Ishikawa (cell line): Measurements from ENCODE around the gene RBM20.

Experiments
- CEBPB ChIP-seq: IDR thresholded peaks from 2 replicates; pipeline ENCODE4 v1.6.1; 2012
- CREB1 ChIP-seq: IDR thresholded peaks from 2 replicates; pipeline ENCODE4 v1.6.1; 2012; ENCODE audit warnings: low read depth
- EGR1 ChIP-seq: IDR thresholded peaks from 2 replicates; pipeline ENCODE4 v1.6.1; 2012
- EP300 ChIP-seq: IDR thresholded peaks from 2 replicates; pipeline ENCODE4 v1.6.1; 2012; ENCODE audit warnings: borderline replicate concordance
- FOXM1 ChIP-seq: IDR thresholded peaks from 2 replicates; pipeline ENCODE4 v1.6.1; 2012; ENCODE audit warnings: low read depth, borderline replicate concordance
- NFIC ChIP-seq: IDR thresholded peaks from 2 replicates; pipeline ENCODE4 v1.6.1; 2012
- RAD21 ChIP-seq: IDR thresholded peaks from 2 replicates; pipeline ENCODE4 v1.6.1; 2012; ENCODE audit warnings: low read depth
- TAF1 ChIP-seq: IDR thresholded peaks from 2 replicates; pipeline ENCODE4 v1.6.1; 2012; ENCODE audit warnings: low read depth, mild to moderate bottlenecking
- TCF12 ChIP-seq: IDR thresholded peaks from 2 replicates; pipeline ENCODE4 v1.6.1; 2012; ENCODE audit warnings: low read depth
- TEAD4 ChIP-seq: IDR thresholded peaks from 2 replicates; pipeline ENCODE4 v1.6.1; 2012
- YY1 ChIP-seq: IDR thresholded peaks from 2 replicates; pipeline ENCODE4 v1.6.1; 2012; ENCODE audit warnings: low read depth
- ZBTB7A ChIP-seq: IDR thresholded peaks from 2 replicates; pipeline ENCODE4 v1.6.1; 2012; ENCODE audit warnings: low read depth
- TF ChIP-seq, protein P1 (sequence below): IDR thresholded peaks from 2 replicates; pipeline ENCODE4 v1.6.1; 2012
- TF ChIP-seq, protein P2 (sequence below): IDR thresholded peaks from 2 replicates; pipeline ENCODE4 v1.6.1; 2012
- TF ChIP-seq, protein P3 (sequence below): IDR thresholded peaks from 2 replicates; pipeline ENCODE4 v1.6.1; 2012; ENCODE audit warnings: low read depth, mild to moderate bottlenecking

Gene RBM20

DNA sequence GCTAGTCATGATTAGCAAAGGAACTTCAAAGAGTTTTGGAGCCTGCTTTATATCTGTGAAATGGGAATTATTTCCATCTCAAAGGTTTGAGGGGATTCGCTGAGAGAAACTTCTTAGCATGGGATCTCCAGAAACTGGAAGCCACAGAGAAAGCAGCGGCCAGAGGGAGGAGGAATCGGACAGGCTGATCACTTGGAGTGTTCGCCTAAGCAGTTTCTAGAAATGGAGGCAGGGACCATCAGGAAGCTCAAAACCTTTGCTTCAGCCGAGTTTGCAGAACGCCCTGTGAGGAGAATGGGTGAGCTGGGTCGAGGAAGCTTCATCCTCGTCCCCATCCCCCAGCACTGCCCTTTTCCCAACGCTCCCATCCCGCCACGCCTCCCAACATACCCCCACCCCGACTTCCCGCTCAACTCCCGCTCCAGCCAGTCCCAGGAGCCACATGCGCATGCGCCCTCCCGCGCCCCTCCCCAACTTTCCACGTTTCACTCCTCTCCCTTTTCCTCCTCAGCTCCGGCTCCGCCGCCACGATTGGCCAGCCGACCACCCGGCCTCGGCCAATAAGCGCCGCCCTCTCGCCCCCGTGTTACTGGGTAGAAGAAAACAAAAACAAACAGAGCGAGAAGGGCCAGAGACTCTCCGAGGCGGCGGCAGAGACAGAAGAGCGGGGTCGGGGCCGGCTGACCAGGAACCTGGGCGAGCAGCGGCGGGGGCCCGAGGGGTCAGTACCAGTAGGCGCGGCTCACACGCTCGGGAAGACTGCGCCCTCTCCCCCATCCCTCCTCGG, 227.4 kb downstream of the RBM20 start, which contains the start of gene PDCD4:
Gene PDCD4, plus strand, starts transcription at position 631 of the 787 bp plus-strand sequence. CDS start 4,100 bp downstream, outside the sequence.
- TF ChIP-seq, protein P1, sequence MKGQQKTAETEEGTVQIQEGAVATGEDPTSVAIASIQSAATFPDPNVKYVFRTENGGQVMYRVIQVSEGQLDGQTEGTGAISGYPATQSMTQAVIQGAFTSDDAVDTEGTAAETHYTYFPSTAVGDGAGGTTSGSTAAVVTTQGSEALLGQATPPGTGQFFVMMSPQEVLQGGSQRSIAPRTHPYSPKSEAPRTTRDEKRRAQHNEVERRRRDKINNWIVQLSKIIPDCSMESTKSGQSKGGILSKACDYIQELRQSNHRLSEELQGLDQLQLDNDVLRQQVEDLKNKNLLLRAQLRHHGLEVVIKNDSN: peak; percentile 66
- 0 out of 2 replicates have a peak, but pooled peaks have one; percentile 5 for TF ChIP-seq NFIC
- no peak for TF ChIP-seq TEAD4
- peak; percentile 55; the same call in 1 of the 2 replicates for TF ChIP-seq EP300
- TF ChIP-seq, protein P2, sequence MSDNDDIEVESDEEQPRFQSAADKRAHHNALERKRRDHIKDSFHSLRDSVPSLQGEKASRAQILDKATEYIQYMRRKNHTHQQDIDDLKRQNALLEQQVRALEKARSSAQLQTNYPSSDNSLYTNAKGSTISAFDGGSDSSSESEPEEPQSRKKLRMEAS: peak; percentile 90
- TF ChIP-seq, protein P3, sequence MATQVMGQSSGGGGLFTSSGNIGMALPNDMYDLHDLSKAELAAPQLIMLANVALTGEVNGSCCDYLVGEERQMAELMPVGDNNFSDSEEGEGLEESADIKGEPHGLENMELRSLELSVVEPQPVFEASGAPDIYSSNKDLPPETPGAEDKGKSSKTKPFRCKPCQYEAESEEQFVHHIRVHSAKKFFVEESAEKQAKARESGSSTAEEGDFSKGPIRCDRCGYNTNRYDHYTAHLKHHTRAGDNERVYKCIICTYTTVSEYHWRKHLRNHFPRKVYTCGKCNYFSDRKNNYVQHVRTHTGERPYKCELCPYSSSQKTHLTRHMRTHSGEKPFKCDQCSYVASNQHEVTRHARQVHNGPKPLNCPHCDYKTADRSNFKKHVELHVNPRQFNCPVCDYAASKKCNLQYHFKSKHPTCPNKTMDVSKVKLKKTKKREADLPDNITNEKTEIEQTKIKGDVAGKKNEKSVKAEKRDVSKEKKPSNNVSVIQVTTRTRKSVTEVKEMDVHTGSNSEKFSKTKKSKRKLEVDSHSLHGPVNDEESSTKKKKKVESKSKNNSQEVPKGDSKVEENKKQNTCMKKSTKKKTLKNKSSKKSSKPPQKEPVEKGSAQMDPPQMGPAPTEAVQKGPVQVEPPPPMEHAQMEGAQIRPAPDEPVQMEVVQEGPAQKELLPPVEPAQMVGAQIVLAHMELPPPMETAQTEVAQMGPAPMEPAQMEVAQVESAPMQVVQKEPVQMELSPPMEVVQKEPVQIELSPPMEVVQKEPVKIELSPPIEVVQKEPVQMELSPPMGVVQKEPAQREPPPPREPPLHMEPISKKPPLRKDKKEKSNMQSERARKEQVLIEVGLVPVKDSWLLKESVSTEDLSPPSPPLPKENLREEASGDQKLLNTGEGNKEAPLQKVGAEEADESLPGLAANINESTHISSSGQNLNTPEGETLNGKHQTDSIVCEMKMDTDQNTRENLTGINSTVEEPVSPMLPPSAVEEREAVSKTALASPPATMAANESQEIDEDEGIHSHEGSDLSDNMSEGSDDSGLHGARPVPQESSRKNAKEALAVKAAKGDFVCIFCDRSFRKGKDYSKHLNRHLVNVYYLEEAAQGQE: no peak
- no peak for TF ChIP-seq CEBPB
- peak; percentile 55; the same call in 1 of the 2 replicates for TF ChIP-seq TAF1
- TF ChIP-seq EGR1: peak; percentile 64
- TF ChIP-seq ZBTB7A: 0 out of 2 replicates have a peak, but pooled peaks have one; percentile 16
- TF ChIP-seq CREB1: no peak
- TF ChIP-seq TCF12: peak; percentile 44
- peak; percentile 44; the same call in 1 of the 2 replicates for TF ChIP-seq FOXM1
- TF ChIP-seq YY1: peak; percentile 52; the same call in 1 of the 2 replicates

DNA sequence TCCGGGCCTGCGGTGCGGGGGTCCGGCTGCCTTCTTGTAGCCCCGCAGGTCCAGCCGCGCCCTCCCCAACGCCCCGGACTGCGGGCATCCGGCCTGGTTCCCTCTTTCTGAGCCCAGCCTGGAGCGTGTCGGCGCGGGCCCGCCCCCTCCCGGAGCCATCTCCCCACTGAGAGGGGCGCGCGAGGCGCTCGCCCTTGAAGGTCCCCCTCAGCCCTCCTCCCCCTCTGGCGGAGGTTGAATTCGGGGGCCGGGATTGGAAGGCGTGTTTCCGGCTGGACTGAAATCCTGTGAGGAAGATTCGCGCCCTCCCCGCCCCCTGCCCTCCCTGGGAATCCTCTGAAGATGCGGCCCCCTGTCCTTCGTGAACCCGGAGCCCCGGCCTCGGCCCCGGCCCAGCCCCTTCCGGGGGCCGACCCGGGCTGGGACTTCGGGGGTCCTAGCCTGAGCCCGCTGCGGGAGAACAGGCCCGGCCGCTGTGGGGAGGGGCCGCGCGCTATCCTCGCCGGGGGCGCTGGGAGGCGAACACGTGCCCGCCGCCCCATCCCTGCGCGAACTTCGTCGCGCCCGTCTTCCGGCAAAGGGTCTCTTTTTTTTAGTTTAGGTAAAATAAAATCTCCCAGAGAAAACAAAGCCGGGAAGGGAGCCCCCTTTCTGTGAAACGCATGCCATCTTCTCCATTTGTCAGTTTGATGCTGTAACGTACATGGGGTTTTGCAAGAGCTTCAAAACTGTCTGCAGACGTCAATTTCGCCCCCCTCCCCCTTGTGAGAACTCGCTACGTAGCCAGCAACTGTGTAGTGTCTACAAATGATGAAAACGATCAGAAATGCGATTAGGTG, 228.2 kb downstream of the RBM20 start:
- TF ChIP-seq, protein P1: peak; percentile 73
- TF ChIP-seq TCF12: peak; percentile 24; the same call in 1 of the 2 replicates
- TF ChIP-seq TAF1: 0 out of 2 replicates have a peak, but pooled peaks have one; percentile 28
- TF ChIP-seq, protein P2: peak; percentile 93
- TF ChIP-seq ZBTB7A: peak; percentile 96; the same call in 1 of the 2 replicates
- peak; percentile 73 for TF ChIP-seq CEBPB
- TF ChIP-seq RAD21: no peak
- TF ChIP-seq EGR1: no peak

DNA sequence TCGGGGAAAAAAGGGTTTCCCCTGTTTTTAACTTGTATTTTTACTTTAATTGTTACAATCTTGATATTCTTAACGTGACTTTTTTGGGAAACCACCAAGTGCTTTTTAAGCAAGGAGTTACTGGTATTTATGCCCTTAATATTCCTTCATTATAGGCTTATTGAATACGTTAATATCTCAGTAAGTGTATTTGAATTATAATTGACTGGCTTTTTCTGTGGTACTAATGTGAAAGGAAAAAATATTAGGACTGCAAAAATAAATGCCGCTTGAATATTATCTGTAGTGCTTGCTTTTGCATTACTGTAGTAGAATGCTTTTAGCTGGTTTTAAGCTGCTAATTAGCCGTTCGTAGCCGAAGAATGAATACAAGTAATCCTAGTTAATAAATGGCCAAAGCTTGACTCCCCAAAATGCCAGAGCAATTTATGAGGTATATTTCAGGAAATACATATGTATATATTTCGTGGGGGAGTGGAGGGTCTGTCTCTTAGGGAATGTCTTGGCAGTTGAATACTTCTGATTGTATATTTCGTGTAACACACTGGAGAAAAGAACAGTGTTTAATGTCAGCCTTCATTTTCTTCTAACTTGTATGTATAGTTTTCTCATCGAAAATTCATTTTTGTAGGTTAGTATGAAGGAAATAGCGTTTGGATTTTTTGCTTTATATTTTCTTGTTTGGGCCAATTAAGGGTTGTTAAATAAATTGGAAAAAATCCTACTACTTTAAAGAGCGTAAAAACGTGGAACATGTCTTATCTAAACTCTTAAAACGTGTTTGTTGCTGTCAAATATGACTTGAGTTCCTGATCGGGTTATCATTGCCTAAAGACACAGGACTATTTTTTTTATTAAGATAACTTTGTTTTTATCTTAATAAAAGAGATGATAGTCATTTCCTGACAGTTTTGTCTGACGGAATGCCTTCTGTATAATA, 229.1 kb downstream of the RBM20 start:
- TF ChIP-seq NFIC: no peak
- TF ChIP-seq, protein P1: no peak
- TF ChIP-seq TCF12: no peak
- no peak for TF ChIP-seq CREB1
- TF ChIP-seq CEBPB: no peak
- no peak for TF ChIP-seq EP300
- no peak for TF ChIP-seq EGR1
- TF ChIP-seq, protein P2: no peak

DNA sequence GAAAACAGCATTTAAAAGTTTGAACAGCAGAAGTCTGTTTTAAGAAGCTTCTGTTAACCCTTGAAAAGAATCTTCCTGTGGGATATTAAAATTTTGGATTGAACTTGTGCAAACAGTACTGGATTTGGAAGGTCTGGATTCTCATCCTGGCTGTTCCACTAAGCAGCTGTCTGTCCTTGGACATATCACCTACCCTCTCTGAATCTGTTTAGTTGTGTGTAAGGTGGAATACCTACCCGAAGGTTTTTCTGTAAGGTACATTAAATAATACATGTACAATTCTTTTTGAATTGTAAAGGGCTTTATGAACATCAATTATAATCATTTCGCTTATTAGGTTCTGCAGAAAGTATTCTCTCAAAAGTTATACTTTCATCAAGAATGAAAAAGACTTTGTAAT, 229.8 kb downstream of the RBM20 start:
- TF ChIP-seq, protein P1: no peak
- TF ChIP-seq NFIC (no peak), TEAD4 (no peak), TCF12 (no peak), CEBPB (no peak), EP300 (no peak)

DNA sequence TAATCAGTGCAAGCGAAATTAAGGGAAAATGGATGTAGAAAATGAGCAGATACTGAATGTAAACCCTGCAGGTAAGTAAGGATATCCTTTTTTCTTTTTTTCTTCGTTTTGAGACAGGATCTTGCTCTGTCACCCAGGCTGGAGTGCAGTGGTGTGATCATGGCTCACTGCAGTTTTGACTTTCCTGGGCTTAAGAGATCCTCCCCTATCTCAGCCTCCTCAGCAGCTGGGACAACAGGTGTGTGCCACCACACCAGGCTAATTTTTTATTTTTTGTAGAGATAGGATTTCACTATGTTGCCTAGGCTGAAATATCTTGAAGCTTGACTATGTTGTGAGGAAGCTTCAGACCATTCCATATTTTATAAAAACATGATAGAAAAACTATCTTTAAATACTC, 231.9 kb downstream of the RBM20 start:
- TF ChIP-seq ZBTB7A: no peak
- TF ChIP-seq TAF1: no peak
- TF ChIP-seq TCF12: no peak
- no peak for TF ChIP-seq EP300
- TF ChIP-seq, protein P3: no peak
- TF ChIP-seq, protein P2: no peak
- no peak for TF ChIP-seq TEAD4
- TF ChIP-seq, protein P1: no peak
- no peak for TF ChIP-seq YY1
